Smooth muscle cell (in vitro differentiated cells): ENCODE data around the gene STARD9. TPM values are rescaled to one million over a fixed set of nuclear protein-coding genes. Genes with fewer than 3 reads are reported as not detected.

ENCODE experiments used
- DNase-seq: peaks from one replicate; lab custom pipeline; 2025; ENCODE audit not compliant: unreplicated experiment; lab: John Stamatoyannopoulos, UW
- H2AFZ ChIP-seq: fragments of 200-600 bp; sonication (generic); 2 replicates; pipeline ENCODE4 v1.6.0; 2016; ENCODE audit warnings: antibody characterized with exemption, low read depth, mild to moderate bottlenecking
- H3F3A ChIP-seq: fragments of 200-600 bp; sonication (generic); 2 replicates; pipeline ENCODE4 v1.6.0; 2017; ENCODE audit warnings: antibody characterized with exemption, low read depth
- H3K27ac ChIP-seq: fragments of 200-600 bp; sonication (generic); 2 replicates; pipeline ENCODE4 v1.5.1; 2016; ENCODE audit warnings: low read depth, mild to moderate bottlenecking
- H3K27me3 ChIP-seq: fragments of 200-600 bp; sonication (generic); 2 replicates; pipeline ENCODE4 v1.6.1; 2016; ENCODE audit warnings: low read depth, mild to moderate bottlenecking
- H3K36me3 ChIP-seq: fragments of 200-600 bp; sonication (generic); 2 replicates; pipeline ENCODE4 v1.5.1; 2016; ENCODE audit warnings: low read depth
- H3K4me1 ChIP-seq: fragments of 200-600 bp; sonication (generic); 2 replicates; pipeline ENCODE4 v1.5.1; 2016; ENCODE audit warnings: low read depth
- H3K4me2 ChIP-seq: fragments of 200-600 bp; sonication (generic); 2 replicates; pipeline ENCODE4 v1.6.0; 2016; ENCODE audit warnings: mild to moderate bottlenecking
- H3K4me3 ChIP-seq: fragments of 200-600 bp; sonication (generic); 2 replicates; pipeline ENCODE4 v1.5.1; 2016; ENCODE audit warnings: mild to moderate bottlenecking
- H3K79me2 ChIP-seq: fragments of 200-600 bp; sonication (generic); 2 replicates; pipeline ENCODE4 v1.6.0; 2016; ENCODE audit warnings: low read depth, mild to moderate bottlenecking
- H3K9ac ChIP-seq: fragments of 200-600 bp; sonication (generic); 2 replicates; pipeline ENCODE4 v1.6.0; 2016; ENCODE audit warnings: low read depth
- H3K9me3 ChIP-seq: fragments of 200-600 bp; sonication (generic); replicated peaks from 2 replicates; pipeline ENCODE4 v1.5.1; 2016; ENCODE audit warnings: low read depth
- H4K20me1 ChIP-seq: fragments of 200-600 bp; sonication (generic); 2 replicates; pipeline ENCODE4 v1.6.0; 2016; ENCODE audit warnings: low read depth
- WGBS: methylation state at CpG from one replicate; pipeline ENCODE4 v1.1.7; 2016; ENCODE audit warnings: low lambda C conversion rate; 5-methylcytosine and 5-hydroxymethylcytosine counted together
- polyA plus RNA-seq: library from polyadenylated mRNA; unstranded; fragments of >200 nt; fragmentation: Nextera tagmentation; extraction: Ambion mirVana; gene quantifications from 2 replicates; pipeline ENCODE4 v1.2.1, GENCODE V29; 2016
- total RNA-seq: library from RNA; depleted of rRNA; stranded (reverse); fragments of >200 nt; gene quantifications from 2 replicates; pipeline ENCODE4 v1.2.3, GENCODE V29; 2014
- TF ChIP-seq, protein P1 (sequence below): fragments of 200-600 bp; sonication (generic); IDR thresholded peaks from 2 replicates; pipeline ENCODE4 v1.5.1; 2017; ENCODE audit warnings: borderline replicate concordance, mild to moderate bottlenecking, antibody characterized with exemption; ENCODE audit not compliant: insufficient read depth, poor library complexity, severe bottlenecking

Gene STARD9
- total and polyA plus RNA-seq, 2 experiments from 2014 or later: 1.6 to 6.3 TPM

DNA sequence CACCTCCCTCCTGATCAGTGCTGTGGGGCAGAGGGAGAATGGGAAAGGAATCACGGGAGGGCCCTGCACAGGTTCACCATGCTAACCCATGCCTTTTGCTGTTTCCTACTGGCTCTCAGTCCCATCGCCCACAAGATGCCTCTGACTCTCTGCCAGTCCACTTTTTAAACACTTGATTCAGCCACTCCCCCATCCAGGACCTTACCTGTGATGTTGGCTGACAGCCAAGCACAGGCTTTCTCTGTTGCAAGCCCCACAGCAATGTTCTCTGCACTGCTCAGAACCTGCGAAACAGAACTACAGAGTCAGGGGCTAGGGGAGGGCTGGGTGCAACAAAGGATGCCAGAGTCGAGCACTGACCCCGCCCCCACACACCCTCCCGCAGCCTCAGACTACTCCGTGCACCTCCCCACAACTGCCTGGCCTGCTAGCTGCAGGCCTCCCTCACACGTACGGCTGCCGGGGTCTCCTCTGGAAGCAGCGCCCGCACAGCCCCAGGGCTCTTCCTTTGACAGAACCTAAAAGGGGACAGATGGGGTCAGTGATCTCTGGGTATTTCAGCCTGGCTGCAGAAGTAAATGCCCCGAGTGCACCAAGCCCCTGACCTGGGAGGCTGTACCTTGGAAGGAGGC is 152.5 kb downstream of the STARD9 start:
- TF ChIP-seq, protein P1, sequence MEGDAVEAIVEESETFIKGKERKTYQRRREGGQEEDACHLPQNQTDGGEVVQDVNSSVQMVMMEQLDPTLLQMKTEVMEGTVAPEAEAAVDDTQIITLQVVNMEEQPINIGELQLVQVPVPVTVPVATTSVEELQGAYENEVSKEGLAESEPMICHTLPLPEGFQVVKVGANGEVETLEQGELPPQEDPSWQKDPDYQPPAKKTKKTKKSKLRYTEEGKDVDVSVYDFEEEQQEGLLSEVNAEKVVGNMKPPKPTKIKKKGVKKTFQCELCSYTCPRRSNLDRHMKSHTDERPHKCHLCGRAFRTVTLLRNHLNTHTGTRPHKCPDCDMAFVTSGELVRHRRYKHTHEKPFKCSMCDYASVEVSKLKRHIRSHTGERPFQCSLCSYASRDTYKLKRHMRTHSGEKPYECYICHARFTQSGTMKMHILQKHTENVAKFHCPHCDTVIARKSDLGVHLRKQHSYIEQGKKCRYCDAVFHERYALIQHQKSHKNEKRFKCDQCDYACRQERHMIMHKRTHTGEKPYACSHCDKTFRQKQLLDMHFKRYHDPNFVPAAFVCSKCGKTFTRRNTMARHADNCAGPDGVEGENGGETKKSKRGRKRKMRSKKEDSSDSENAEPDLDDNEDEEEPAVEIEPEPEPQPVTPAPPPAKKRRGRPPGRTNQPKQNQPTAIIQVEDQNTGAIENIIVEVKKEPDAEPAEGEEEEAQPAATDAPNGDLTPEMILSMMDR: no peak
- Histone ChIP-seq H2AFZ (no peak overlapping the region), H3K4me2 (no peak overlapping the region), H3K27me3 (no peaks in the 10 kb centered on the region), H4K20me1 (no peaks in the 10 kb centered on the region), H3K27ac (no peak overlapping the region), H3K4me1 (no peaks in the 10 kb centered on the region), H3K4me3 (no peak overlapping the region), H3F3A (no peaks in the 10 kb centered on the region), H3K9me3 (no peaks in the 10 kb centered on the region), H3K9ac (no peak overlapping the region), H3K79me2 (no peaks in the 10 kb centered on the region), H3K36me3 (peaks cover 13% of the 10 kb centered on the region)
- no peak for DNase-seq
- WGBS: 94% methylated on average over 7 of the region's 13 CpGs

DNA sequence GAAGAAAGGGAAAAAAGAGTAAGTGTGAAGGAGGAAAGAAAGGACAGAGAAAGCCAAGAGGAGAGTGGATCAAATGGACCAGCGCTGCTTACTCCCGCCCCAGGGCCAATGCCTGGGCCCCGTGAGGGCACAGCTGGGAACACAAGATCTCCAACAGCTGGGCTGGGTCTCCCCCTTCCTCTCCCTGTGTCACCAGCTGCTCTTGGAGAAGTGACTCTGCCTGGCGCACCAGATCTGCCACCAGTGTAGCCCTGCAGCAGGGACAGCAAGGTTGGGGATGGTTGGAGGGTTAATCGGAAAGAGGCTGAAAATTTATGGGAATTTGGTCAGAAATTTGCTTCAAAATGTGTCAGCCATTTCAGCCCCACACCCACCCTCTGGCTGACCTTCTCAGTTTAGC is 153.2 kb downstream of the STARD9 start:
- Histone ChIP-seq H3K27ac (no peak overlapping the region), H3K4me1 (no peaks in the 10 kb centered on the region), H3F3A (no peaks in the 10 kb centered on the region), H3K4me2 (no peak overlapping the region), H3K4me3 (no peak overlapping the region), H3K9ac (no peak overlapping the region), H3K79me2 (no peaks in the 10 kb centered on the region), H2AFZ (no peak overlapping the region), H4K20me1 (no peaks in the 10 kb centered on the region), H3K36me3 (peaks cover 13% of the 10 kb centered on the region), H3K9me3 (no peaks in the 10 kb centered on the region), H3K27me3 (no peaks in the 10 kb centered on the region)
- TF ChIP-seq, protein P1: no peak
- no peak for DNase-seq
- 82% methylated on average over 5 of the region's 5 CpGs for WGBS

DNA sequence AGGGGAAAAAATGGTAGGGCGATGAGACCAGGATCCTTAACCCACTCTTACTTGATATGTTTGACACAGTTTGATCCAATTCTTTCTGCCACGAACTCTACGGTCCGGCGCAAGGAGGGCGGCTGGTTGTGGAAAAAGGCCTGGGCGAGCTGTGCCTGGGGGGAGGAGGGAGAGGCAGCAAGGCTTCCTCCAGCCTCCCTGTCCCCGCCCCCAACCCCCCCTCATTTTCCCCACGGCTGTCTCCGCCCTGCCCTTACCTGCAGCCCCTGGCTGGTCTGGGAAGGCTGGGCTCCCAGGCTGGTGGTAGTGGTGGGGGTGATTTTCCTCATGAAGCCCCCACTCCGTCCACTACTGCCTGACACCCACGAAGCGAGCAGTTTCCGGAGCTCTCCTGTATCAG is 153.6 kb downstream of the STARD9 start:
- DNase-seq: no peak
- no peak overlapping the region for H3K4me2 ChIP-seq
- no peaks in the 10 kb centered on the region for H3K27me3 ChIP-seq
- no peak overlapping the region for H3K9ac ChIP-seq
- H3K36me3 ChIP-seq: peaks cover 13% of the 10 kb centered on the region
- H4K20me1 ChIP-seq: no peaks in the 10 kb centered on the region
- H2AFZ ChIP-seq: no peak overlapping the region
- H3K27ac ChIP-seq: no peak overlapping the region
- no peak overlapping the region for H3K4me3 ChIP-seq
- no peaks in the 10 kb centered on the region for H3K4me1 ChIP-seq
- TF ChIP-seq, protein P1: no peak
- H3F3A ChIP-seq: no peaks in the 10 kb centered on the region
- H3K79me2 ChIP-seq: no peaks in the 10 kb centered on the region
- H3K9me3 ChIP-seq: no peaks in the 10 kb centered on the region
- 95% methylated on average over 14 of the region's 14 CpGs for WGBS

DNA sequence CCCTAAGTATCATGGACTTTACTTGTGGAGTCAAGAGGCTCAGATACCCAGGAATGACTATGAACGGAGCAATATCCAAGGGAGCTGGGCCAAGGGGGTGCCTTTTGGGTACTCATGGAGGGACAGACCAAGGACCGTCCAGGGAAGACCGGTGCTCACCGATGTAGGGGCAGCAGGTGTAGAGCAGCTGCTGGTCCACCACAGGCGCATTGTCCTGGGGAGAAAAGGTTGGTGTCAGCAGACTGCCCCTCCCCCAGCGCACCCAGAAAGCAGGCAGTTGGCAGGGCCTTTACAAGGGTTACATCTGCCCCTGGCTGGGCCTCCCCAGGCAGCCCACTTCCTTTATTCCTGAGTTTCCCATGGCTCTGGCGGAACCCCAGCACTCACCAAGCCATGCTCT is 154.0 kb downstream of the STARD9 start:
- no peaks in the 10 kb centered on the region for H3K4me1 ChIP-seq
- H4K20me1 ChIP-seq: no peaks in the 10 kb centered on the region
- TF ChIP-seq, protein P1: no peak
- H3K9ac ChIP-seq: no peak overlapping the region
- DNase-seq: no peak
- H3K4me2 ChIP-seq: no peak overlapping the region
- no peak overlapping the region for H3K4me3 ChIP-seq
- peaks cover 8% of the 10 kb centered on the region for H3K36me3 ChIP-seq
- no peaks in the 10 kb centered on the region for H3K9me3 ChIP-seq
- H2AFZ ChIP-seq: no peak overlapping the region
- WGBS: 97% methylated on average over 7 of the region's 7 CpGs
- no peak overlapping the region for H3K27ac ChIP-seq
- no peaks in the 10 kb centered on the region for H3K79me2 ChIP-seq
- H3F3A ChIP-seq: no peaks in the 10 kb centered on the region
- H3K27me3 ChIP-seq: no peaks in the 10 kb centered on the region
